GM10248 (cell line): ENCODE measurements around the gene HOXA11.

Experiments
- CTCF ChIA-PET: fragments of 300-600 bp; sonication (Branson Sonifier 250); formaldehyde crosslinking; extraction: SDS; loops from one replicate; lab custom pipeline; 2021; ENCODE audit warnings: antibody characterized with exemption; lab: Yijun Ruan, JAX
- POLR2A ChIA-PET: fragments of 350-650 bp; sonication (Branson Sonifier 250); formaldehyde crosslinking; extraction: SDS; loops from one replicate; lab custom pipeline; 2020; ENCODE audit warnings: antibody characterized with exemption; lab: Yijun Ruan, JAX
- DNase-seq: peaks from one replicate; pipeline ENCODE4 v3.0.0; 2012; ENCODE audit errors: extremely low spot score
- CTCF ChIP-seq: IDR thresholded peaks from 2 replicates; pipeline ENCODE4 v1.5.1; 2012; ENCODE audit warnings: mild to moderate bottlenecking, low read depth; ENCODE audit errors: extremely low read depth, missing control alignments, control extremely low read depth

Gene HOXA11

GRCh38 chr7:27133409-27134231 is 51.4 kb downstream of the HOXA11 start:
- TF ChIP-seq CTCF = no peak
- CTCF ChIA-PET = no interaction called here
- POLR2A ChIA-PET = no interaction called here
- no peak for DNase-seq

GRCh38 chr7:27132978-27133377 is 52.1 kb downstream of the HOXA11 start:
- POLR2A ChIA-PET = no interaction called here
- no peak for TF ChIP-seq CTCF
- CTCF ChIA-PET = interaction anchor here (1.0 kb wide), 1 partner anchor 28 kb away, joined by 3 read pairs; no protein-coding TSS in a partner anchor
- DNase-seq = no peak

- no peak for DNase-seq
- no peak for TF ChIP-seq CTCF
- ChIA-PET POLR2A (no interaction called here), CTCF (interaction anchor here (1.0 kb wide), 1 partner anchor 29 kb away, joined by 3 read pairs; no protein-coding TSS in a partner anchor)
Measured at GRCh38 chr7:27132214-27132613, 52.8 kb downstream of the HOXA11 start.

- TF ChIP-seq CTCF = no peak
- DNase-seq = no peak
- CTCF ChIA-PET = interaction anchor here (0.9 to 2.0 kb wide), 6 partner anchors 19 to 46 kb away, joined by 3 to 6 read pairs (median 4); no protein-coding TSS in a partner anchor
- POLR2A ChIA-PET = no interaction called here
Measured at GRCh38 chr7:27131390-27131819, 53.6 kb downstream of the HOXA11 start.
